ENCODE results near the gene TRIM9.
"Not testable (repeated sequence)": the region's sequence is repeated elsewhere in the genome, so short reads cannot be mapped to it uniquely, and the experiment has no call there.

The TRIM9 gene

GRCh38 chr14:51004801-51005526 is 89.9 kb downstream of the TRIM9 start:
- no peaks in the 10 kb centered on the region for H3K9me3 ChIP-seq (ENCODE audit: low read length)
- H3K27me3 ChIP-seq (ENCODE audit: insufficient read depth, low read length): no peaks in the 10 kb centered on the region
- H3K4me1 ChIP-seq (ENCODE audit: insufficient read depth, low read length): peaks cover 58% of the 10 kb centered on the region
- H2AFZ ChIP-seq (ENCODE audit: low read depth, low read length): no peak overlapping the region
- no peak overlapping the region for H3K4me3 ChIP-seq (ENCODE audit: low read length)
- H3K36me3 ChIP-seq (ENCODE audit: insufficient read depth, low read length): peaks cover 11% of the 10 kb centered on the region

GRCh38 chr14:51004352-51004800 is 90.5 kb downstream of the TRIM9 start:
- Histone ChIP-seq H3K36me3 (ENCODE audit: insufficient read depth, low read length) (peaks cover 12% of the 10 kb centered on the region), H2AFZ (ENCODE audit: low read depth, low read length) (no peak overlapping the region), H3K27me3 (ENCODE audit: insufficient read depth, low read length) (no peaks in the 10 kb centered on the region), H3K4me1 (ENCODE audit: insufficient read depth, low read length) (peaks cover 59% of the 10 kb centered on the region), H3K9me3 (ENCODE audit: low read length) (no peaks in the 10 kb centered on the region), H3K4me3 (ENCODE audit: low read length) (no peak overlapping the region)

GRCh38 chr14:51002406-51002999 is 92.4 kb downstream of the TRIM9 start:
- Histone ChIP-seq H3K36me3 (ENCODE audit: insufficient read depth, low read length) (peaks cover 20% of the 10 kb centered on the region), H3K9me3 (ENCODE audit: low read length) (no peaks in the 10 kb centered on the region), H2AFZ (ENCODE audit: low read depth, low read length) (no peak overlapping the region), H3K4me1 (ENCODE audit: insufficient read depth, low read length) (peaks cover 45% of the 10 kb centered on the region), H3K4me3 (ENCODE audit: low read length) (no peak overlapping the region), H3K27me3 (ENCODE audit: insufficient read depth, low read length) (no peaks in the 10 kb centered on the region)

GRCh38 chr14:51000566-51000965 is 94.3 kb downstream of the TRIM9 start:
- Histone ChIP-seq H3K4me1 (ENCODE audit: insufficient read depth, low read length) (peaks cover 26% of the 10 kb centered on the region), H3K4me3 (ENCODE audit: low read length) (no peak overlapping the region), H3K9me3 (ENCODE audit: low read length) (no peaks in the 10 kb centered on the region), H3K36me3 (ENCODE audit: insufficient read depth, low read length) (peaks cover 23% of the 10 kb centered on the region), H3K27me3 (ENCODE audit: insufficient read depth, low read length) (no peaks in the 10 kb centered on the region), H2AFZ (ENCODE audit: low read depth, low read length) (no peak overlapping the region)

- Histone ChIP-seq H3K9me3 (ENCODE audit: low read length) (no peaks in the 10 kb centered on the region), H2AFZ (ENCODE audit: low read depth, low read length) (no peak overlapping the region), H3K4me3 (ENCODE audit: low read length) (no peak overlapping the region), H3K4me1 (ENCODE audit: insufficient read depth, low read length) (peaks cover 18% of the 10 kb centered on the region), H3K27me3 (ENCODE audit: insufficient read depth, low read length) (no peaks in the 10 kb centered on the region), H3K36me3 (ENCODE audit: insufficient read depth, low read length) (peaks cover 23% of the 10 kb centered on the region)
These were observed 95.2 kb downstream of the TRIM9 start for GRCh38 chr14:50999726-51000125.

- Histone ChIP-seq H3K9me3 (ENCODE audit: low read length) (no peaks in the 10 kb centered on the region), H3K27me3 (ENCODE audit: insufficient read depth, low read length) (no peaks in the 10 kb centered on the region), H3K4me3 (ENCODE audit: low read length) (no peak overlapping the region), H3K36me3 (ENCODE audit: insufficient read depth, low read length) (peaks cover 23% of the 10 kb centered on the region), H2AFZ (ENCODE audit: low read depth, low read length) (no peak overlapping the region), H3K4me1 (ENCODE audit: insufficient read depth, low read length) (peaks cover 7% of the 10 kb centered on the region)
These were observed 96.3 kb downstream of the TRIM9 start for GRCh38 chr14:50998612-50999011.

- Histone ChIP-seq H3K4me1 (ENCODE audit: insufficient read depth, low read length) (peaks cover 4% of the 10 kb centered on the region), H2AFZ (ENCODE audit: low read depth, low read length) (no peak overlapping the region), H3K27me3 (ENCODE audit: insufficient read depth, low read length) (no peaks in the 10 kb centered on the region), H3K9me3 (ENCODE audit: low read length) (no peaks in the 10 kb centered on the region), H3K36me3 (ENCODE audit: insufficient read depth, low read length) (peaks cover 23% of the 10 kb centered on the region), H3K4me3 (ENCODE audit: low read length) (no peak overlapping the region)
These were observed 97.2 kb downstream of the TRIM9 start for GRCh38 chr14:50997712-50998111.

- not testable (repeated sequence) for H3K27me3 ChIP-seq (ENCODE audit: insufficient read depth, low read length); H3K9me3 ChIP-seq (ENCODE audit: low read length); H3K4me1 ChIP-seq (ENCODE audit: insufficient read depth, low read length); H2AFZ ChIP-seq (ENCODE audit: low read depth, low read length); H3K4me3 ChIP-seq (ENCODE audit: low read length)
- H3K36me3 ChIP-seq (ENCODE audit: insufficient read depth, low read length): peaks cover 13% of the 10 kb centered on the region
These were observed 100.7 kb downstream of the TRIM9 start for GRCh38 chr14:50994158-50994557.

GRCh38 chr14:50985859-50986331 is 109.0 kb downstream of the TRIM9 start:
- H3K4me1 ChIP-seq (ENCODE audit: insufficient read depth, low read length): peaks cover 9% of the 10 kb centered on the region
- H3K9me3 ChIP-seq (ENCODE audit: low read length): no peaks in the 10 kb centered on the region
- H3K27me3 ChIP-seq (ENCODE audit: insufficient read depth, low read length): no peaks in the 10 kb centered on the region
- H3K36me3 ChIP-seq (ENCODE audit: insufficient read depth, low read length): peaks cover 2% of the 10 kb centered on the region
- H3K4me3 ChIP-seq (ENCODE audit: low read length): no peak overlapping the region
- H2AFZ ChIP-seq (ENCODE audit: low read depth, low read length): no peak overlapping the region

GRCh38 chr14:50985124-50985858 is 109.6 kb downstream of the TRIM9 start:
- H2AFZ ChIP-seq (ENCODE audit: low read depth, low read length): no peak overlapping the region
- H3K4me3 ChIP-seq (ENCODE audit: low read length): no peak overlapping the region
- no peaks in the 10 kb centered on the region for H3K27me3 ChIP-seq (ENCODE audit: insufficient read depth, low read length)
- peaks cover 2% of the 10 kb centered on the region for H3K36me3 ChIP-seq (ENCODE audit: insufficient read depth, low read length)
- H3K4me1 ChIP-seq (ENCODE audit: insufficient read depth, low read length): peaks cover 15% of the 10 kb centered on the region
- H3K9me3 ChIP-seq (ENCODE audit: low read length): no peaks in the 10 kb centered on the region

- H3K4me1 ChIP-seq (ENCODE audit: insufficient read depth, low read length): peaks cover 16% of the 10 kb centered on the region
- H3K36me3 ChIP-seq (ENCODE audit: insufficient read depth, low read length): peaks cover 2% of the 10 kb centered on the region
- no peaks in the 10 kb centered on the region for H3K9me3 ChIP-seq (ENCODE audit: low read length)
- no peak overlapping the region for H3K4me3 ChIP-seq (ENCODE audit: low read length)
- H2AFZ ChIP-seq (ENCODE audit: low read depth, low read length): no peak overlapping the region
- H3K27me3 ChIP-seq (ENCODE audit: insufficient read depth, low read length): no peaks in the 10 kb centered on the region
These were observed 110.7 kb downstream of the TRIM9 start for GRCh38 chr14:50984036-50984710.

GRCh38 chr14:50979941-50980850 is 114.7 kb downstream of the TRIM9 start:
- Histone ChIP-seq H3K36me3 (ENCODE audit: insufficient read depth, low read length) (peaks cover 2% of the 10 kb centered on the region), H3K4me1 (ENCODE audit: insufficient read depth, low read length) (peaks cover 8% of the 10 kb centered on the region), H3K9me3 (ENCODE audit: low read length) (no peaks in the 10 kb centered on the region), H3K4me3 (ENCODE audit: low read length) (no peak overlapping the region), H3K27me3 (ENCODE audit: insufficient read depth, low read length) (no peaks in the 10 kb centered on the region), H2AFZ (ENCODE audit: low read depth, low read length) (no peak overlapping the region)
